ENCODE measurements around the gene TPI1. TPM values are rescaled to one million over a fixed set of nuclear protein-coding genes. Genes with fewer than 3 reads are reported as not detected.
A peak's percentile ranks its signal among the peaks of the same experiment; 100 is the strongest.
"Not testable (repeated sequence)": the region's sequence is repeated elsewhere in the genome, so short reads cannot be mapped to it uniquely, and the experiment has no call there.

TPI1 gene
- total RNA-seq, 2 donors from 2014 or later, result 805 to 1,294 TPM

- H3K36me3 ChIP-seq (ENCODE audit: control insufficient read depth, insufficient read depth, low read length), result peaks cover 5% of the 10 kb centered on the region
- Mint-ChIP-seq H3K27ac (peak overlapping the region; percentile 98), H3K4me3 (peak overlapping the region; percentile 62), H3K36me3 (ENCODE audit: low read depth) (peaks cover 20% of the 10 kb centered on the region), H3K9me3 (peaks cover 10% of the 10 kb centered on the region), H3K27me3 (ENCODE audit: insufficient read depth) (peaks cover 3% of the 10 kb centered on the region), H3K4me1 (peaks cover 35% of the 10 kb centered on the region)
- TF ChIP-seq CTCF (conservative IDR thresholded peaks at IDR 0.05), result peak; percentile 100
- no peaks in the 10 kb centered on the region for H3K27me3 ChIP-seq (ENCODE audit: control insufficient read depth, insufficient read depth, low read length, poor library complexity, severe bottlenecking)
- no peaks in the 10 kb centered on the region for H3K9me3 ChIP-seq (ENCODE audit: control insufficient read depth, low read length)
- DNase-seq, result peak; percentile 100
- H3K9ac ChIP-seq (ENCODE audit: extremely low read depth, low read length, poor library complexity, severe bottlenecking), result peak overlapping the region; percentile 75
- H3K27ac ChIP-seq (ENCODE audit: low read depth, low read length), result peak overlapping the region; percentile 90
- 8 to 10% methylated on average over 43 to 68 of the region's 68 CpGs for WGBS, 2 experiments (ENCODE audit: insufficient coverage in 1 of 2, insufficient read length in 1 of 2)
- H3K4me3 ChIP-seq (ENCODE audit: low read length), result peak overlapping the region; percentile 77
- peaks cover 4% of the 10 kb centered on the region for H3K4me1 ChIP-seq (ENCODE audit: control insufficient read depth, insufficient read depth, low read length)
Observed at GRCh38 chr12:6890789-6891645, 23.7 kb downstream of the TPI1 start.

GRCh38 chr12:6891646-6892001, 24.3 kb downstream of the TPI1 start:
- Mint-ChIP-seq H3K4me3 (peak overlapping the region; percentile 62), H3K27me3 (ENCODE audit: insufficient read depth) (peaks cover 4% of the 10 kb centered on the region), H3K9me3 (peaks cover 10% of the 10 kb centered on the region), H3K4me1 (peaks cover 32% of the 10 kb centered on the region), H3K27ac (peak overlapping the region; percentile 80), H3K36me3 (ENCODE audit: low read depth) (peaks cover 20% of the 10 kb centered on the region)
- H3K4me1 ChIP-seq (ENCODE audit: control insufficient read depth, insufficient read depth, low read length), result peaks cover 4% of the 10 kb centered on the region
- H3K27me3 ChIP-seq (ENCODE audit: control insufficient read depth, insufficient read depth, low read length, poor library complexity, severe bottlenecking), result no peaks in the 10 kb centered on the region
- H3K27ac ChIP-seq (ENCODE audit: low read depth, low read length), result peak overlapping the region; percentile 3
- H3K36me3 ChIP-seq (ENCODE audit: control insufficient read depth, insufficient read depth, low read length), result peaks cover 5% of the 10 kb centered on the region
- H3K9me3 ChIP-seq (ENCODE audit: control insufficient read depth, low read length), result no peaks in the 10 kb centered on the region
- TF ChIP-seq CTCF (conservative IDR thresholded peaks at IDR 0.05), result no peak
- H3K9ac ChIP-seq (ENCODE audit: extremely low read depth, low read length, poor library complexity, severe bottlenecking), result peak overlapping the region; percentile 52
- no peak for DNase-seq
- WGBS, 2 experiments (ENCODE audit: insufficient coverage in 1 of 2, insufficient read length in 1 of 2), result 93 to 96% methylated on average over 4 to 5 of the region's 5 CpGs
- H3K4me3 ChIP-seq (ENCODE audit: low read length), result peak overlapping the region; percentile 77

- 94 to 100% methylated on average over 3 of the region's 3 CpGs for WGBS, 2 experiments (ENCODE audit: insufficient coverage in 1 of 2, insufficient read length in 1 of 2)
- not testable (repeated sequence) for H3K27me3 Mint-ChIP-seq (ENCODE audit: insufficient read depth); H3K9me3 Mint-ChIP-seq; H3K27me3 ChIP-seq (ENCODE audit: control insufficient read depth, insufficient read depth, low read length, poor library complexity, severe bottlenecking); H3K9ac ChIP-seq (ENCODE audit: extremely low read depth, low read length, poor library complexity, severe bottlenecking); H3K9me3 ChIP-seq (ENCODE audit: control insufficient read depth, low read length); H3K27ac ChIP-seq (ENCODE audit: low read depth, low read length); H3K4me1 ChIP-seq (ENCODE audit: control insufficient read depth, insufficient read depth, low read length); H3K36me3 ChIP-seq (ENCODE audit: control insufficient read depth, insufficient read depth, low read length); H3K27ac Mint-ChIP-seq; H3K4me3 Mint-ChIP-seq; DNase-seq; H3K4me3 ChIP-seq (ENCODE audit: low read length)
- H3K36me3 Mint-ChIP-seq (ENCODE audit: low read depth), result peaks cover 20% of the 10 kb centered on the region
- peaks cover 24% of the 10 kb centered on the region for H3K4me1 Mint-ChIP-seq
Observed at GRCh38 chr12:6892683-6893082, 25.4 kb downstream of the TPI1 start.
